Neural cell (in vitro differentiated cells): ENCODE results near the gene SMYD5.
"Not testable (repeated sequence)": the region's sequence is repeated elsewhere in the genome, so short reads cannot be mapped to it uniquely, and the experiment has no call there.

Experiments
- CTCF ChIP-seq: fragments of 450-650 bp; IDR thresholded peaks from 2 replicates; pipeline ENCODE4 v1.5.1; 2014; ENCODE audit warnings: antibody characterized with exemption, mild to moderate bottlenecking, moderate library complexity; ENCODE audit not compliant: poor library complexity, severe bottlenecking
- EZH2 ChIP-seq: fragments of 200-600, 300-800 bp; shearing (Covaris generic), sonication (generic); IDR thresholded peaks from 2 replicates; pipeline ENCODE4 v1.6.1; 2014; ENCODE audit warnings: antibody characterized with exemption, low read length, borderline replicate concordance, mild to moderate bottlenecking; ENCODE audit not compliant: insufficient read depth, poor library complexity, severe bottlenecking
- MXI1 ChIP-seq: fragments of 450-650 bp; conservative IDR thresholded peaks from 2 replicates; pipeline ENCODE4 v1.6.1; 2014; ENCODE audit warnings: antibody characterized with exemption, mild to moderate bottlenecking; ENCODE audit not compliant: poor library complexity, severe bottlenecking
- REST ChIP-seq: IDR thresholded peaks from 2 replicates; pipeline ENCODE4 v1.6.1; 2012; ENCODE audit warnings: borderline replicate concordance
- SMC3 ChIP-seq: fragments of 450-650 bp; conservative IDR thresholded peaks from 2 replicates; pipeline ENCODE4 v1.6.1; 2014; ENCODE audit warnings: antibody characterized with exemption, mild to moderate bottlenecking, moderate library complexity; ENCODE audit not compliant: poor library complexity
- TAF1 ChIP-seq: IDR thresholded peaks from 2 replicates; pipeline ENCODE4 v1.6.1; 2012; ENCODE audit warnings: low read depth

DNA sequence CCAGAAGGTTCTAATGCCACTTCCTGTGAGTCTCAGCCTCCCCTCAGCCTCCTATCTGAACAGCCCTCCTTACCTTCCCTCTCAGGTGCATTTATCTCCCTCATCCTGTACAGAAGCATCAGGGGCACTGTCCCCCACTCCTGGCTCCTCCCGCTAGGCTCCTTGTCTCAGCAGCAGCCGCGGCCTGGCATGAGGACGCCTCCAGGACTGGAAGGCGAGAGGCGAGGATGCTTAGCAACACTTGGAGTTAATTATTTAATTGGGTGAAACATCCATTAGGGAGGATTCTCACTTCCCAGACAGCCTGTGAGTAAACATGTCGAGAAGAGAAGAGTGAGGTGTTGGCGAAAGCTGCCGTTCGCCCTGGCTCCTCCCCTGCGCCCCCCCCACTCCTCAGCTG lies 48.1 kb upstream of the SMYD5 start:
- TF ChIP-seq TAF1, CTCF, EZH2, REST, MXI1, SMC3: not testable (repeated sequence)
